ENCODE results near the gene TECPR2.

TECPR2 gene

DNA sequence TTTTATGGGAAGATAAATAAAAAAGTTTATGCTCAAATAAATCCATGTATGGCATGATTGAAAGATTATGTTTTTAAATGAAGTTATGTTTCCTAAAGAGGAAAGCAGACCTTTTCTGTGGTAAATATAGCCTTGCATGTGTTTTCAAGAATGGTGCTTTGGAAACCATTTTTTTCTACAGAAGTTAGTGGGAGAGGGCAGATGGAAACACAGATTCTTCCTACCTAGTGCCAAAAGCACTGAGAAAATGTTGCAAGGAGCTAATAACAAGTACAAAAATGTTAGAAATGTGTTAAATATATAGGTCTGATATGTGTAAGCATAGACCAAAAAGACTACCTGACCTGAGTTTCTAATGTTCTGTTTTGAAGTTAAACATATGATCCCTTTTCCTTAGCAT is 24.3 kb downstream of the TECPR2 start:
- no peak for DNase-seq

DNA sequence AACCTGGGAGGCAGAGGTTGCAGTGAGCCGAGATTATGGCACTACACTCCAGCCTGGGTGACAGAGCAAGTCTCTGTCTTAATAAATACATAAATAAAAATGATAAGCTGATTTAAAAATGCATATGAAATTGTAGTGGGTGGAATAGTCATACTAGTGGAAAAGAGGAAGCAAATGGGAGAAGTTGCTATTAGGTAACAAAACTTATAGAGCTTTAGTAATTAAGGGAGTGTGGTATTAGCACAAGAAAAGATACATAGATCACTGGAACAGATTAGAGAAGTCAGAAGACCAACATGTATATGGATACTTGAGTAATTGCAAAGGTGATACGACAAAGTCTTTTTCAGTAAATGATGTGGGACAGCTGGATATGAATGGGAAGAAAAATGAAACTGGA is 26.5 kb downstream of the TECPR2 start:
- DNase-seq, result no peak

DNA sequence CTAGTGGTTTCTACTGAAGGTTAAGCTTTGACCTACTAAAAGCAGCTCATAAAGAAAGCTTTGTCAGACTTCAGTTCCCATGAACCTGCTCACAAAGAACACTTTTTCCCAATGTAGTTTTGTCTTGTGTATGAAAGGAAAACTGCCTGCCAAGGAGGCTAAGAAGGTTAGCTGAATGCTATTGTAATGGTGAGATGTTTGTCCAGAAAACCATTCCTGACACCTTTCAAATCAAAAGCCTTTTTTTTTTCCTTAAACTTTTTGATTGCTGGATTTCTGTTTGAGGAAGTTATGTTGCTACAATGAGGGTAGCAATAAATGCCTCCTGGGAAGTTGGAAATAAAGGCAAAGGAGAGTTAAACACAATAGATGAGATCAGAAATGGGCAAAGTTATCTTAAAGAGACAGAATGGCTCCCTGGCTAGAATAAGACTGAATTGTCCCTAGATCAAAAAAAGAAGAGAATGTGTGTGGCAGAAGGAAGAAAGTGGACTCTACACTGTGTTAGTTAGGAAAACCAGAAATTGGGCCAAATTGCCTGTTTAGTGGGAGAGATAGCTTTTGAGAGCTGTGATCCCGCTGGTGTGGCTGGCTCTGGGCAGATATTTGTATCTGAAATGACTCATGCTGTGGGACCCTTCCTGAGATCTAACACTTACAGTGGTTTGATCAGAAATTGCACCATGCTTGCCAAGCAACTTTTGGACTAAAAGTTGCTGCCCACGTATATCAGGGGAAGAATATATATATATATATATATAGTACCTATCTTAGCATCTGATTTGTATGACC is 27.5 kb downstream of the TECPR2 start:
- DNase-seq, result peak; percentile 12

DNA sequence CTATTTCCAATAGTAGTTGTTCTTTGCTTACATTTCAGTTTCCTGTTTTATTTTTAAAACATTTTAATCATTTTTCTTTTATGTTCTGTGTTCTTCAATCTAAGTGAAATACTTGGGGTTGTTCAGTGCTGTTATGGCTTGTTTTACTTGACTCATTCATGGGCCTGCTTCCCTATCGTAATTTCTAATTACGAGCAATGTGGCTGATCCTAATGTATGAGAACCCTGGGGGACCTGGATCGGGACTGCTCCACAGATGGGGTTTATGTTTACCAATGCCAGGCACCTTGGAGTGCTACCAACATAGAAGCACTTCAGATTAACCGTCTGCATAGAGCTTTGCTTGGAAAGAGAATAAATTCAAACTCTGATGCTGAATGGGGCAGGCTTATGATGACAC is 29.8 kb downstream of the TECPR2 start:
- DNase-seq, result no peak

DNA sequence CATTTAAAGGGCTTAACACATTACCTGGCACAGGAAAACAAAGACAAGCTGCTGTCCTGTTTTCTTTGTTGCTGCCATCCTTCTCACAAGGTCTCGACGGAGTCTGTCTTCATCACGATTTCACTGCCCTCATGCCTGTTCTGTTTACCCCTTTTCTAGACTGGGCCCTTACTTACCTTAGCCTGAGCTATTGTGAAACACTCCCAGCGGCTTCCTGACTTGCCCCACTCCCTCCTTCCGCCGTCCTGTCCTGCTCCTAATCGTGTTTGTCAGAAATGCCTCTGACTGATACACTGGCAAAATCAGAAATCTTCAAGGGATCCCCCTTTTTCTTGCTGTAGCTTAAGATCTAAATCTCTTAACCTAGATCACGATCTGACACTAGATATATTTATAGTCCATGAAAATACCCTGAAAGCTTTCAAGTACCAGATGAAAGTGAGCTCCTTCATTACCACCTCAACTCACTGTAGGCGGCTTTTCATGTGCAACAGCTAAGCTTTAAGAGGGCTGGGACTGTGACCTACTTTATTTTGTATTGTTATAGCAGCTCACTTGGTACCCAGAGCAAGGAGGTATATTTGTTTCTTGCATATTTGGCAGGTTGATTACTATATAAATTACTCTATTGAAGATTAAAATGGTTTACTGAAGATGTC is 32.1 kb downstream of the TECPR2 start:
- DNase-seq, result no peak

DNA sequence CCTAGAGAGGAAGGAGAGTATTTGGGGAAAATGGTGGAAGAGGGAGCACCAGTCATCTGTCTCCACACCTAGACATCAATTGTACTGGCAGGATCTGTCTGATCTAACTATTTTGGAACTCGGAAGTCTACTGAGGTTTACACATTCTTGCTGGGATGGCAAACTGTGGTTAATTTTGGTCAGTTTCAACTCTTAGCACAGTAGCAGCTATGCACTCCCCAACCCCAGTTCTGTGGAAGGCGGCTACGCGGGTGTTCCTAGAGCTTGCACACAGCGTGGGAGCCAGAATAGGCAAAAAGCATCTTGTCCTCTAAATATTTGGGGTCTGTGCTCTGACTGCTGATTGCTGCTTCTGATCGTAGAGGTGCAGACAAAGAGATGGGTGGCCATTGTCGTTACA is 33.8 kb downstream of the TECPR2 start:
- DNase-seq, result peak; percentile 57

DNA sequence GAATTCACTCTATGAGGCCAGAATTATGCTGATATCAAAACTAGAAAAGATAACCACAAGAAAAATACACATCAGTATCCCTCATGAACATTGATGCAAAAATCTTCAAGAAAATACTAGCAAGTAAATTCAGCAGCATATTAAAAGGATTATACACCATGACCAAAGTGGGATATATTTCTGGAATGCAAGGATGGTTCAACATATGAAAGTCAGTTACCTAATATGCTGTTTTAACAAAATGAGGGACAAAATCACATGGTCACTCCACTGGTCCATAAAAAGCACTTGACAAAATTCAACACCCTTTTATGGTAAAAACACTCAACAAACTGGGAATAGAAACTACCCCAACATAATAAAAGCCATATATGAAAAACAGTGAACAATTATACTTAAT is 40.3 kb downstream of the TECPR2 start:
- no peak for DNase-seq

DNA sequence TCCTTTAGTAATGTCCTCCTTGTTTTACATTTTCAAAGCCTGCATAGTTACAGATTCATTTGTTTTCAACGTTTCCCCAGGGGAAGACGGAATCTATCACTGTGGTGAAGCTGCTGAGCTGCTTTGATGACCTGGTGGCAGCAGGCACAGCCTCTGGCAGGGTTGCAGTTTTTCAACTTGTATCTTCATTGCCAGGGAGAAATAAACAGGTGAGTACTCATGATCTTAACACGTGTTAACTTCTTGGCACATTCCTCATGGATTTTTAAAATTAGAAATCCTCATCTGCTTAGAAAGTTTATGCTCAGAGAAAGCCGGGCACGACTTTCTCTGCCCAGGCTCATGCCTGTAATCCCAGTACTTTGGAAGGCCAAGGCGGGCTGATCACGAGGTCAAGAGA is 44.5 kb downstream of the TECPR2 start:
- no peak for DNase-seq

DNA sequence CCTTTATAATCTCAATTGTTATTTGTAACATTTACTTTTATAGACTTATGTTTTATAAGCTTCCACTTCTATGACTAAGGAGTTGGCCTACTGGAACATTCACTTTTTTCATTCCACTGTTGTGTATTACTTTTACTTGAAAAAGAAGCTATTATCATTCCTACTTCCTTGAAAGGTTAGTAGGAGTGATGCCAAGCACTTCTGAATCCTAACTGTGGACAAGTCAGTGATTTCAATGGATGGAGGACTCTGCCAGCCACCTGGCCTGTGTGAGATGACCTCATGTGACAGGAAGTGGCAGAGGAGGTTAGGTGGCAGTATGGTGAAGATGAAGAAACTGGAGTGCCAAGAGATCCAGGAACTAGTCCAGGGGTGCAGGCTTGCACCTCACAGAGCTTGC is 46.0 kb downstream of the TECPR2 start:
- no peak for DNase-seq

DNA sequence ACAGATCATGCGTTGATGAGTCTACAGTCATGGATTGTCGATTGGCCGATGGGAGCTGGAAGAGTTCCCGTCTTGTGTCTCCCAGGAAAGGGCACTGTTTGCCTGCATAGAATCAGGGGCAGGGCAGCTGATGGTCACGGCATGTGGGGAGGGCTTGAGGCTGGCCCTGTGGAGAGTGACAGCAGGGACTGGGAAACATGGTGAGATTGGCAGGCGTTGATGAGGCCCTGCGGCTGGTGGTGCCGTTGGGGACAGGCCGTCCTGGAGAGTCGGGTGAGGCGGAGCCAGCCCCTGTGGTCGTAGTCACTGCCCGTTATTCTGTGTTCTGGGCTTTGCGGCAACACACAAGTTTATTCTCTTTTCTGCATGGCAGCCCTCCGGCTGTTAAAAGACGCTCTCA is 52.9 kb downstream of the TECPR2 start:
- DNase-seq, result no peak

DNA sequence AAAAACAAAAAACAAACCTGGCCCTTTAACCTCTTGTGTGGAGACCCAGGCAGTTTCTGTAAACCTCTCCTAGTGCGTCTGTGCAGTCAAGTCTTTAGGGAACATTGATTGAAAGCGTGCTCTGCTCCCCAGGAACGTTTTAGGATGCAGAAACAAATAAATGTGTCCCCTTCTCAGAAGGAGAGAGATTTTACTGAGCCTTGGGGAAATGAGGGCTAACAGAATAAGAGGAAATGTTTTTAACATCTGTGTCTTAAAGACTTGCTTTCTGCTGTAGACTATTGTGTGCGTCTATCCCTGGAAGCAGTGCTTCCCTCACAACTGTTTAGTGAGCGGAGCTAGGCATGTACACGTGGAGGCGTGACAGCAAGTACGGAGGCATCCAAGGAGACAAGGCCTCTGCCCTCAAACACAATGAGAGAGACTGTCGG is 54.3 kb downstream of the TECPR2 start:
- DNase-seq, result no peak

DNA sequence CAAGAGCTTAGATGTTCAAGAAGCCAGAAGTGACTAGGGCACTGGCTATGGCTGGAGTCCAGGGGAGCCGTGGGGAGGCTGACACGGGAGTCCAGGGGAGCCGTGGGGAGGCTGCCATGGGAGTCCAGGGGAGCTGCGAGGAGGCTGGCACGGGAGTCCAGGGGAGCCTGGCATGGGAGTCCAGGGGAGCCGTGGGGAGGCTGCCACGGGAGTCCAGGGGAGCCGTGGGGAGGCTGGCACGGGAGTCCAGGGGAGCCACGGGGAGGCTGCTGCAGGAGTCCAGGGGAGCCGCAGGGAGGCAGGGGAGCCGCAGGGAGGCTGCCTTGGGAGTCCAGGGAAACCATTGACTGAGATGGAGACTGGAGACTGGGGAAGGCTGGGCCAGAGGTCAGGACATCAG is 54.9 kb downstream of the TECPR2 start:
- DNase-seq, result no peak

DNA sequence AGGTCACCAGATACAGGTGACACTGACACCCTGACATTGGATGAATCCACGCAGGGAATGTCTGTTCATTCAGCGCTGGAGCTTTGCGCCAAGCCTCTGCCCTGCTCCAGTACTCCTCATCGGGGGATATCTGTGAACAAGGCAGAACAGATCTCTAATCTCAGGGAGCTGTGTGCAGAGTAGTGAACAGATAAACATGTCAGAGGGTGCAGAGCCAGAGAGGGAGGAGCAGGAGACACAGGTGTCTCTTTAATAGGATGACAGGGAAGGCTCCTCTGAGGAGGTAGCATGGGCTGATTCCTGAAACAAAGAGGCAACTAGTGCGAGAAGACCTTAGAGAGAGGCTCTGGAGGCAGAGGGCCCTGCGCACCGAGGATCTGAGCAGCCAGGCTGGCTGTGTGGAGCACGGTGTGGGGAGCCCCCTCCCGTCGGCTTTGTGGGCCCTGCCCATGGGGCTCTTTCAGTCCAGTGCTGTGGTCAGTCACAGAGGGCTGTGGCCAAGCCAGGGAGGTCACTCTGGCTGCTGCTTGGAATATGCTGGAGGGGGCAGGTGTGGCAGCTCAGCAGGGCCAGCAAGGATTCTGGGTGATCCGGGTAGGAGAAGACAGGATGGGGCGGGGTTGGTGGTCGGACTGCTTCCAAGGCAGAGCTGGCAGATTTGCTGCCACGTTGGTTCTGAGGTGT is 55.6 kb downstream of the TECPR2 start:
- DNase-seq, result no peak

DNA sequence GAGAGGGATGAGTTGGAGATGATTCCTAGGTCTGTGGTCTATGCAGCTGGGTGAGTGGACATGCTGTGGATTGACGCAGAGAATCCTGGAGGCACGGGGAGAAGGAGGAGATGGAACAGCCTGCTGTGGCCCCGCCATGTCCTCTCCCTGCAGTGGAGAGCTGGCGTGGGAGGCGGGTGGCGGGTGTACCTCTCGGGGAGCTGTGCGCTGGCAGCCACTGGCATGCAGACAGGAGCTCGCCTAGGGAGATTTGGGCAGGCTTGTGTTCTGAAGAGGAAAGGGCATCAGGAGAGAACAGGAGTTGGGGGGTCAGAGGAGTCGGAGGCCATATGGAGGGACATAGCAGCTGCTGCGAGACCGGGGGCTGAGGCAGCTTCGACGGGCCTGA is 56.1 kb downstream of the TECPR2 start:
- no peak for DNase-seq

DNA sequence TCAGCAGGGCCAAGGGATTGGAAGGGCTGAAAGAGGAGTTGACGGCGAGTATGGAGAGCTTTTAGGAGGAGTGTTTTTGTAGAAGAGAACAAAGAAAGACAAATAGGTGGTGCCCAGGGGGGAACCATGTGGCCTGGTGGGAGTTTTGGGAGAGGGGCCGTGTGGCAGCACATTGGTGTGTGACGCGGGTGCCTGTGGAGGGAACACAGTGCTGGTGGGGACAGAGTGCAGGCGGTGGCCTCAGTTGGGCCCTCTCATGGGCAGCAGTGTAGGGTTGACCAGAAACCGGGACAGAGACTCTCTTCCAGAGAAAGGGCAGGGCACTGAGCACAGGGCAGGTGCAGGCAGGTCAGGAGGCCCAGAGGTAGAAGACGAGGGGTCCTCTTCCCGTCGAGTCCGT is 56.5 kb downstream of the TECPR2 start:
- DNase-seq, result no peak

DNA sequence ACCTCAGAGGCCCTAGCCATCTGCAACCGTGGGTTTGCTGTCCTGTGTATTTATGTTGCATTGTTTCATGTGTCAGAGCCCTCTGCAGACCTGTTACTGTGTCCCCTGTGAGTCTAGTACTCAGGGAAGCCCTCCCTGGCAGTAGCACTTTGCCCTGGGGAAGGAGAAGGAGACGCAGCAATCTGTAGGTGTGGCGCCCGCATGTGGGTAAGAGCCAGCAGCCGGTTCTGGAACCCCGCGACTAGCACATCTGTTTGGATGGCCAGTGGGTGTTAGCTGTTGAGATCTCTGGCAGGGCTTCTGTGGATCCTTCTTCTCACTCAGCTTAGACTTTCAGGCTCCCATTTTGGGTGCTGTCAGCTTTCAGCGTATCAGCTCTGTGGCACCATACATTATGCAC is 57.0 kb downstream of the TECPR2 start:
- no peak for DNase-seq

DNA sequence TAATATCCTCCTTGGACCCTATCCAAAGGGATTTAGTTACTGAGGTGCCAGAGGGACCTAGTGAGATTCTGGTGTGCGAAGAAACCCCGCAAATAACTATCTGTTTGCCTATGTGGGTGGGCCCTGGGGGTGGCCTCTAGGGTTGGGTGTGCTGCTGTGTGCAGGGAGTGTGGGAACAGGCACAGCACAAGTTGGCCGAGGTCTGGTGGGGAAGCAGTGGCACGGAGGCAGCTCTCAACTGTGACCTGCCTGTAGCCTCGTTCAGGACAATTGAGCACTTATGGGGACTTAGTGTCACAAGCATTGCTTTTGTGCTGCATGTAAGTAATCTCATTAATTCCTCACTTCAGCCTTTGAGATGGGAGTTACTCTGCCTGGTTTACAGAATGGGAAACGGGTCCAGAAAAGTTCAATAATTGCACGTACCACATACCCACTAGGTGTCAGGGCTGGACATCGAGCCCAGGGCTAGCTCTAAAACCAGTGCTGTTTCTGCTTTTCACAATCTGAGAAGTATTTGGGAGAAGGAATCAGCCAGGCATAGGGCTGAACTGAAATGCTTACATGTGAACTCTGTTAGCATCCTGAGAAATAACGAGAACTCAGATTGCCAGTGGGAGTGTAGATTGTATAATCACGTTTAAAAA is 58.8 kb downstream of the TECPR2 start:
- no peak for DNase-seq

DNA sequence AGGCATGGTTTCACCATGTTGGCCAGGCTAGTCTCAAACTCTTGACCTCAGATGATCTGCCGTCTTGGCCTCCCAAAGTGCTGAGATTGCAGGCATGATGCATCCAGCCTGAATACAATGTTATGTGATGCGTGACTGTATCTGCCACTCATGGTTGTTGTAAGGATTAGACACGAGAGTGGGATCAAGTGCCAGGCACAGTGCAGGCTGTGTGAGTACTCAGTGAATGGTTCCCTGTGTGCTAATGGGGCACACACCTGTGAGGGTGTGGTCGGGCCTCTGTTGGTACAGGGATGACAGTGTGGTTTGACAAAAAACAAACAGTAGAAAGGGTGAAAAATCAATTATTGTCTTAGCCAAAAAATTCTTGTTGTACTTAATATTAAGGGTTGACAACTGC is 61.8 kb downstream of the TECPR2 start:
- DNase-seq, result no peak

DNA sequence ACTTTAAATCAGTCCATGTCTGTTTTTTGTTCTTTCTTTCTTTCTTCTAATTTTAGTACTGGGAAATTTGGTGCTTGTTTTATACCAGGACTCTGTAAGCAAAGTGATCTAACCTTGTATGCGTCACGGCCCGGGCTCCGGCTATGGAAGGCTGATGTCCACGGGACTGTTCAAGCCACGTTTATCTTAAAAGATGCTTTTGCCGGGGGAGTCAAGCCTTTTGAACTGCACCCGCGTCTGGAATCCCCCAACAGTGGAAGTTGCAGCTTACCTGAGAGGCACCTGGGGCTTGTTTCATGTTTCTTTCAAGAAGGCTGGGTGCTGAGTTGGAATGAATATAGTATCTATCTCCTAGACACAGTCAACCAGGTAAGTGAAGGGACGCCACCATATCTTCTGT is 62.2 kb downstream of the TECPR2 start:
- no peak for DNase-seq

DNA sequence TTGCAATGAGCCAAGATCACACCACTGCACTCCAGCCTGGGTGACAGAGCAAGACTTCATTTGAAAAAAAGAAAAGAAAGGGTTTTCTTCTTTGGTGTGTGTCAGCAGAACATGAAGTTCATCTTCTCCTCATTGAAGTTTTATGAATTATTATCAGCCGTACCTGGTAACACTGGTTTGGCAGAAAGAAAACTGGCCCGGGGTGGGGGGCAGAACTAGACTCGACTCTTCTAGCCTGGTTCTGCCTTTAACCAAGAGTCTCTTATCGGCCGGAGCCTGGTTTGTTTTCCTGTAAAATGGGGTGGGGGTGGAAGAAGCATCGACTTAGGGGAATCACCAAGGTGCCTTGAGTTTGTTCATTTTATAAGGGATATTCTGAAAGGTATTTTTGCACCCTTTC is 64.1 kb downstream of the TECPR2 start:
- no peak for DNase-seq

DNA sequence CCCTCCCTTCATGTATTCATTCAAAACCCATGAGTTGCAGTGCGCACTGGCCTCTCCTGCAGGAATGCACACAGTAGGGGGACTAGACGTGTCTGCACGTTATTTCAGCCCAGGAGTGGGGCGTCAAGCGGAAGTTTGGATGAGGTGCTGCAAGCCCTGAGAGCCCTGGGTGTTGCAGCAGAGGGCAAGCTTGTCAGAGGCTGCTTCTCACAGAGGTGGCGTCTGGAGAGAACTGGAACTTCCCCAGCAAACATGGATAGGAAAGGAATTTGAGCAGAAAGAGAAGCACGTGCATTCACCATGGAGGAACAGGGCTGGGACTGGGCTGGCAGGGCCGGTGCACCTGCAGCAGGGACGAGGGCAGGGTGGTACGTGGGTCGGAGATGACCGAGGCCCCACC is 64.9 kb downstream of the TECPR2 start:
- no peak for DNase-seq

DNA sequence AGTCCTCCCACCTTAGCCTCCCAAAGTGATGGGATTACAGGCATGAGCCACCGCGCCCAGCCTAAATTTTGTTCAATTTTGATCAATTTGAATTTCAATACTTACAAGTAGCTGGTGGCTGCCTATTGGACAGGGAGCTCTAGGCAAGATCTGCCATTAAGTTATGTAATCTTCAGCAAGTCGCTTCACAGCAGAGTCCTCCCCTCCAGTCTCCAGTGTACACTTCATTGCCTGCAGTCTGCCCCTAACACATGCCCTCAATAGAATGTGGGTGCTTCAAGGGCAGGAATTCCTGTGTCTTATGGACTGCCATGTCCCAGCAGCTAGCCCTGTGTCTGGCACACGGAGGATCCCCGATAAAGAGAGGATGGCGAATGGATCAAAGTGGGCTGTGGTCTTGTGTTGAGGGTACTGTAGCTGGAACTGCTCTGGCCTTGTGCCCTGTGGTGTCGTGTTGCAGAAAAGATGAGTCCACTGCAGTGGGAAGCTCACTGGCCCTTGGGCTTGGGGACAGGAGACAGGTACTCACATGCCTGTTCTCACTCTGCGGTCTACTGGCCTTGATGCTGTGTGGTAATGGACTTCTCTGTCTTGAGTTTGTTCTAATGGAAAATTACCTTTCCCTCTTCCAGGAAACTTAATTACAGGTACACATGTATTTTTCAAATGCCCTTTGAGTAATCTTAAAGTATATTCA is 67.6 kb downstream of the TECPR2 start:
- DNase-seq, result no peak

DNA sequence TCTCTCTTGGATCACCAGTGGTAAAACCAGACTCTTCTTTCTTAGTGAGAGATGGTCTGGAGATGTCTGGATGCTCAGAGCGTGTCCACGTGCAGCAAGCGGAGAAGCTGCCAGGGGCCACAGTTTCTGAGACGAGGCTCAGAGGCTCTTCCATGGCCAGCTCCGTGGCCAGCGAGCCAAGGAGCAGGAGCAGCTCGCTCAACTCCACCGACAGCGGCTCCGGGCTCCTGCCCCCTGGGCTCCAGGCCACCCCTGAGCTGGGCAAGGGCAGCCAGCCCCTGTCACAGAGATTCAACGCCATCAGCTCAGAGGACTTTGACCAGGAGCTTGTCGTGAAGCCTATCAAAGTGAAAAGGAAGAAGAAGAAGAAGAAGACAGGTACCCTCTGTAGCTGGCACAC is 69.0 kb downstream of the TECPR2 start:
- no peak for DNase-seq

Data from fibroblast of skin of right biceps (primary cell).